Mucosa of rectum (tissue), 2 donors: Measurements from ENCODE around the gene PARP15.
"Not testable (repeated sequence)": the region's sequence is repeated elsewhere in the genome, so short reads cannot be mapped to it uniquely, and the experiment has no call there.

Experiments used
- H3K27ac ChIP-seq, 2 donors: one replicate each; pipeline ENCODE4 v1.7.0; 2013; ENCODE audit warnings: inconsistent platforms in 2 of 2, low read depth in 2 of 2, low read length in 2 of 2
- H3K27me3 ChIP-seq, 2 donors: one replicate each; pipeline ENCODE4 v1.7.0; 2013; ENCODE audit warnings: low read length in 2 of 2; ENCODE audit not compliant: control insufficient read depth in 2 of 2, insufficient read depth in 2 of 2
- H3K36me3 ChIP-seq, 2 donors: one replicate each; pipeline ENCODE4 v1.7.0; 2013; ENCODE audit warnings: low read length in 2 of 2; ENCODE audit not compliant: control insufficient read depth in 2 of 2, insufficient read depth in 2 of 2
- H3K4me1 ChIP-seq, 2 donors: one replicate each; pipeline ENCODE4 v1.7.0; 2013; ENCODE audit warnings: low read length in 2 of 2, mild to moderate bottlenecking in 1 of 2; ENCODE audit not compliant: control insufficient read depth in 2 of 2, insufficient read depth in 2 of 2
- H3K4me3 ChIP-seq, 2 donors: one replicate each; pipeline ENCODE4 v1.7.0; 2013; ENCODE audit warnings: low read length in 2 of 2
- H3K9ac ChIP-seq, 2 donors: one replicate each; pipeline ENCODE4 v1.7.0; 2013; ENCODE audit warnings: low read length in 2 of 2, low read depth in 1 of 2, mild to moderate bottlenecking in 1 of 2
- H3K9me3 ChIP-seq, 2 donors: one replicate each; pipeline ENCODE4 v1.7.0; 2013; ENCODE audit warnings: low read length in 2 of 2; ENCODE audit not compliant: control insufficient read depth in 2 of 2
- donor health status: healthy.
- donor health status: Normal muscosa, but diverticular disease.

PARP15 gene

GRCh38 chr3:122678506-122678905 lies 101.1 kb downstream of the PARP15 start:
- no peak overlapping the region for H3K9ac ChIP-seq
- H3K4me3 ChIP-seq = no peak overlapping the region
- no peaks in the 10 kb centered on the region for H3K27me3 ChIP-seq
- no peak overlapping the region for H3K27ac ChIP-seq
- no peaks in the 10 kb centered on the region for H3K36me3 ChIP-seq
- no peaks in the 10 kb centered on the region for H3K9me3 ChIP-seq
- peaks cover 16 to 24% of the 10 kb centered on the region in 2 donors for H3K4me1 ChIP-seq

DNA sequence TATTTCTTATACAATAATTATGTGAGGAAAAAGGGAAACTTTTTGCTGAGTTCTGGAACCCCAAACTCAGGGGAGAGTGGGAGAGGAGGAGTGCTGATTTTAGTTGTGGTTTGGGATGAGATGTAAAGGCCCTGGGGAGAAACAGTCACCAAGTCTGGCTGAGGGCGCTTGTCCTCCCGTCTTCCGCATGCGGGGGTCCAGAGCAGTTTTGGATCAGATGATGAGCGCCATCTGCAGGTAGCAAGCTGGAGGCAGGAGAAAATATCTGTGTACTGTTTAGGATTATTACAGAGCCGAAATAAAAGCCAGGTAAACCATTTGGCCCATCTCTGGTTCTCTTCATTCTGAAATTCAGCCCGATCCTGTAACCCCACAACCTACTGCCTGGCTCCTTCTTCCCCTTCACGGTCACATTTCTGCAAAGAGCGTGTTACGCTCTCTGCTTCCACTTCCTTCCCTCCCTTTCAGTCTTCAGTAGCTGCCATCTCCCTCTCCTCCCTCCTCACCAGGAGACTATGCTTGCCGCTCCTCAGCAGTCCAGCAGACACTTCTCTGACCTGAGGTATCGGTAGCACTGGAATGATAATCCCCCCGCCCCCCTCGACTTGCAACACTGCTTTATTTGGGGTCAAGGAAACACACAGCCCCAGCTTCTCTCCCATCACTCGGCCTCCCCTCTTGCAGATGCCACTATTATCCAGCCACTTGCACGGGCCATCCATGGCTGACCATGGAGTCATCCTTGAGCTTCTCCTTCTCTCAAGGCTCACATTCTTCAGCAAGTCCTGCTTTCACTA lies 101.8 kb downstream of the PARP15 start:
- Histone ChIP-seq H3K36me3 (no peaks in the 10 kb centered on the region), H3K27ac (peak overlapping the region; percentile 92 to 93), H3K9ac (peak overlapping the region; percentile 87 to 91), H3K4me1 (peaks cover 16 to 24% of the 10 kb centered on the region in 2 donors), H3K27me3 (no peaks in the 10 kb centered on the region), H3K9me3 (no peaks in the 10 kb centered on the region), H3K4me3 (peak overlapping the region; percentile 75 to 88)

DNA sequence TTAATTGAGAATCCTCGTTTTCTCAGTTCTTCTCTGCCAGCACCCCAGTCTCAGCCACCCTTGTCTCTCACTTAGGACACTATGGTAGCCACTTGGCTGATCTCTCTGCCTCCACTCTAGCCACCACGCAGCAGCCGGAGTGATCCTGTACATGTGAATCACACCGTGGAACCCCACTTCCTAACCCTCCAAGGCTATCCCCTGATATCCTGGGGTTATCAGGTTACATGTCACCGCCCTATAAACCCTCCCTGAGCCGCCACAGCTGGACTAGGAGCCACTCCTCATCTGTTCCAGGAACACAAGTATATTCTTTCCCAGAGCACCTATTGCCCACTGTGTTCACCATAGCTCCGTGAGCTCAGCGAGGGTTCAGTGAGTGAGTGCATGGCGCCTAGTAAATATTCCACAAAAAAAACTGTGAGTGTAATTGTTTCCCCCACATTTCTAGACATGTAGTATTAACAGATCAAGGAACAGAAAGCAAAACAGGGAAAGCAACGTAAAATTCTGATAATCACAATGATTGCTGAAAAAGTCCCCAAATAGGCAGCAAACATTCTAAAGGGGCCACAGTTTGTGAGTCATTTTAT lies 102.5 kb downstream of the PARP15 start:
- Histone ChIP-seq H3K9ac (peak overlapping the region; percentile 87 to 91), H3K36me3 (peaks cover 0 to under 1% of the 10 kb centered on the region in 2 donors), H3K4me3 (peak overlapping the region; percentile 75 to 88), H3K27ac (peak overlapping the region; percentile 92 to 93), H3K4me1 (peaks cover 16 to 24% of the 10 kb centered on the region in 2 donors), H3K27me3 (no peaks in the 10 kb centered on the region), H3K9me3 (no peaks in the 10 kb centered on the region)

DNA sequence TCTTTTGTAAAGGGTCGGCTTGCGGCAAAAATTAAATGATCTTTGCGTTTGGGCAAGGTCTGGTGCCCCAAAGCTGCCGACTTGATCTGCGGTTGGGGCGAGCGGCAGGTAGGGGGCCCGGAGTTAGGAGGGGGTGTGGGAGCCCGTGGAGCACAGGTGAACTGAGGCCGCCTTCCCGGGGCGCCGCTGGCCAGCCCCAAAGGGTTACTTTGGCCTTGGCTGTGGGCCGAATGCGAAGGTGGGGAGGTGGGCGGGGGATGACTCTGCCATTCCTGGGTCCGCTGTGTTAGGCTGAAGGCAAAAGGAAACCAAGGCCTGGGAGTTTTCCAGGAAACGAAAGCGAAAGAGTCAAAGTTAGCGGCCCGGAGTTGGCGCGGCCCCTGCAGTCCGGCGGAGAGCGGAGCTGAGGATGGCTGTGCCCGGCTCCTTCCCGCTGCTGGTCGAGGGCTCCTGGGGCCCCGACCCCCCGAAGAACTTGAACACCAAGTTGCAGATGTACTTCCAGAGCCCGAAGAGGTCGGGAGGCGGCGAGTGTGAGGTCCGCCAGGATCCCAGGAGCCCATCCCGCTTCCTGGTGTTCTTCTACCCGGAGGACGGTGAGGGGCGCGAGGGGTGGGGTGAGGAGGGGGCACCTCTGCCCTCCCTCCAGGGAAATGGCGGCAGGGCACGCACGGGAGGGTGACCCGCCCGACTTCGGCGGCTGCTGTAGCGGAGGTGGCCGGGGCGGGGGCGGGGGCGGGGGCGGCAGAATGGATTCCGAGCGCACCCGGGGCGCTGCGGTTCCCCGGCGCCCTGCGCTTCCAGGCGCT lies 103.2 kb downstream of the PARP15 start, which contains the start of gene PARP14:
Gene PARP14 (plus strand): TSS at position 365 of the 809 bp plus-strand sequence. CDS start 45 bp downstream, at position 410.
- Histone ChIP-seq H3K9me3 (no peaks in the 10 kb centered on the region), H3K36me3 (peaks cover 0 to 5% of the 10 kb centered on the region in 2 donors), H3K9ac (peak within 1 kb of the TSS; percentile 87 to 91), H3K27me3 (no peaks in the 10 kb centered on the region), H3K4me1 (peaks cover 16 to 24% of the 10 kb centered on the region in 2 donors), H3K27ac (peak within 1 kb of the TSS; percentile 92 to 93), H3K4me3 (peak within 1 kb of the TSS; percentile 75 to 88)

DNA sequence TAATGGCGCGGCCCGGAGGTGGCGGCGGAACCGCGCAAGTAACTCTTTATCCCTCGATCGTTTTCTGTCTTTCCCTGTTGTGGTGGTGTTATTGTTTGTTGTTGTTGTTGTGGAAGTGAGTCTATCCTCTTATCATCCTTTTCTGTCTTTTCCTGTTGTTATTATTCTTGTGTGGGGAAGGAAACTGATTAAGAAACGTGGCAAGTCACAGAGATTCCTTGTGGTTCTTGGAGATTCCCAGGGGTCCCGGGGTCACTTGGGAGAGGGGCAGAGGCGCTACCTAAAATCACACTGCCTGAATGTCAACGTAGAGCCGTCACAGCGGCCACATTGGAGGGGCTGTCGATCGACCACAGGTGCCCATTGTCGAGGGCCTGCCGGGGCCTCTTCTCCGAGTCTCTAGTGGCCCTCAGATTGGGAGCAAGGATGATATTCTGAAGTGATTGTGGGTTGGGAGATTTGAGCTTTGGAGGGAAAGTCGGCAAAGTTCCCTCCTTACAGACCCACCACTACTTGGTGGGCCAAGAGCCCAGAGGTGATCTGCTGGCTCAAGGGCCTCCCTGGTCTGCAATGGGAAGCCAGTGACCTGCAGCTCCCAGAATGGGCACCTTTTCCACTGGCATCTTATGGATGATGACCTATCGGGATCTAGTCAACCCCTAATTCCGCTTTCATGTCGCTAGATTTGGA lies 104.0 kb downstream of the PARP15 start:
- no peaks in the 10 kb centered on the region for H3K9me3 ChIP-seq
- H3K36me3 ChIP-seq = peaks cover 3 to 7% of the 10 kb centered on the region in 2 donors
- no peaks in the 10 kb centered on the region for H3K27me3 ChIP-seq
- H3K27ac ChIP-seq = peak overlapping the region; percentile 26 to 93
- H3K4me1 ChIP-seq = peaks cover 16 to 24% of the 10 kb centered on the region in 2 donors
- peak overlapping the region; percentile 60 to 91 for H3K9ac ChIP-seq
- peak overlapping the region; percentile 75 to 88 for H3K4me3 ChIP-seq

DNA sequence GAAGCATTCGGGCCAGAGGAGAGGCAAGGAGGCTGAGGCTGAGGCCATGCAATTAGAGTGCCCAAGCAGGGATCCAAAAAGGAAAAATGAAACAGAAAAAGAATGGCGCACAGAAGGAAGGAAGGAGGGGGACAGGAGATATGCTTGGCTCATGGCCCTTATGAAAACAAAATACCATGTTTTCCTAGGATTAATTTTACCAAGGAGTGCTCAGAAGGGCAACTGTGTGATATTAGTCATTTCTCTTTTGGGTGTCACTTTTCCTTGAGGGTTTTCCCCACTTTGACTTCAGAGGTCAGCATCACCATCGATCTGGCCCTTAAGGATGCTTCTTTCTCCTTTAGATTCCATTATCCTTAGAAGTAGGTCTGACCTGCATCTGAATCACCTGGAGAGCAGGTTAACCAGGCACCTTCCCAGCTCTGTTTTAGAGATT lies 104.5 kb downstream of the PARP15 start:
- peak overlapping the region in 1 of 2 donors; percentile 49 for H3K27ac ChIP-seq
- H3K27me3 ChIP-seq = no peaks in the 10 kb centered on the region

GRCh38 chr3:122682778-122683411 lies 105.4 kb downstream of the PARP15 start:
- H3K9ac ChIP-seq = peak overlapping the region in 1 of 2 donors; percentile 9
- H3K4me3 ChIP-seq = peak overlapping the region in 1 of 2 donors; percentile 30
- not testable (repeated sequence) for H3K9me3 ChIP-seq, H3K27ac ChIP-seq, H3K27me3 ChIP-seq
- H3K36me3 ChIP-seq = peaks cover 9 to 17% of the 10 kb centered on the region in 2 donors
- peaks cover 16 to 24% of the 10 kb centered on the region in 2 donors for H3K4me1 ChIP-seq

More for the DNA sequence above, 104.5 kb downstream of the PARP15 start:
- peaks cover 3 to 8% of the 10 kb centered on the region in 2 donors for H3K36me3 ChIP-seq
- H3K4me3 ChIP-seq = peak overlapping the region; percentile 75 to 88
- H3K9ac ChIP-seq = peak overlapping the region; percentile 60 to 91
- peaks cover 16 to 24% of the 10 kb centered on the region in 2 donors for H3K4me1 ChIP-seq
- H3K9me3 ChIP-seq = no peaks in the 10 kb centered on the region

DNA sequence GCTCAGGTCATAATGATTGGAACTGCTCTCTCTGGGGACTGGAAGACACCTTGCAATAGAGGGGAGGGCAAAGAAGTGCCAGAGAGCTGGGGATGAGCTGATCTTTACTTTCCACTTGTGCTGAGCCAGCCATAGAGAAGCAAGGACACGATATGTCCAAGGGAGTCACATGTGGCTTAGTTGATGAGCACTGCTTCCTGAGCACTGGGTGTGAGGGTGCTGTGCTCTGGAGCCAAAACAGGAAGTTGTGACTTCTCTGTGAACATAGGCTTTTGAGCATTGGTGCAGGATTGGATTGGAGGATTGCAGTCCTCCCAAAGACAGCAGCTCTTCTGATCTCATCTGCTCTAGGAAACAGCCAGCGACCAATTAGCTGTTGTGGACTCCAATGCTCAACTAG lies 109.8 kb downstream of the PARP15 start:
- H3K4me3 ChIP-seq = no peak overlapping the region
- no peaks in the 10 kb centered on the region for H3K9me3 ChIP-seq
- H3K27ac ChIP-seq = no peak overlapping the region
- H3K4me1 ChIP-seq = peaks cover 0 to 4% of the 10 kb centered on the region in 2 donors
- H3K27me3 ChIP-seq = no peaks in the 10 kb centered on the region
- peaks cover 25 to 33% of the 10 kb centered on the region in 2 donors for H3K36me3 ChIP-seq
- H3K9ac ChIP-seq = no peak overlapping the region
